SU-DHL-6 (cell line): ENCODE measurements around the gene AFAP1.

ENCODE experiments used
- H2AFZ ChIP-seq: fragments of 200-600 bp; sonication (generic); 2 replicates; pipeline ENCODE4 v1.6.1; 2014; ENCODE audit warnings: low read depth, mild to moderate bottlenecking, moderate library complexity, mixed read lengths, antibody characterized with exemption, low read length; ENCODE audit not compliant: severe bottlenecking
- H3F3A ChIP-seq: fragments of 200-600 bp; shearing (Covaris generic); 2 replicates; pipeline ENCODE4 v1.6.0; 2016; ENCODE audit warnings: antibody characterized with exemption, mild to moderate bottlenecking; ENCODE audit not compliant: insufficient read depth
- H3K27ac ChIP-seq: fragments of 200-600 bp; sonication (generic); 2 replicates; pipeline ENCODE4 v1.5.1; 2016; ENCODE audit warnings: low read depth, mild to moderate bottlenecking, low read length, moderate library complexity, mixed read lengths
- H3K27me3 ChIP-seq: fragments of 200-600 bp; sonication (generic), shearing (Covaris generic); 2 replicates; pipeline ENCODE4 v1.6.0; 2014; ENCODE audit warnings: mild to moderate bottlenecking, low read length
- H3K36me3 ChIP-seq: fragments of 200-600 bp; sonication (generic); 2 replicates; pipeline ENCODE4 v1.6.1; 2014; ENCODE audit warnings: mild to moderate bottlenecking, low read length, mixed read lengths
- H3K4me2 ChIP-seq: fragments of 300-600, 200-600 bp; shearing (Covaris generic), sonication (generic); 2 replicates; pipeline ENCODE4 v1.6.0; 2014; ENCODE audit warnings: low read length, low read depth, mild to moderate bottlenecking; ENCODE audit not compliant: poor library complexity, severe bottlenecking
- H3K4me3 ChIP-seq: fragments of 200-600 bp; sonication (generic); 2 replicates; pipeline ENCODE4 v1.5.1; 2014; ENCODE audit warnings: antibody characterized with exemption, low read length, mild to moderate bottlenecking, mixed read lengths; ENCODE audit not compliant: insufficient read depth, poor library complexity, severe bottlenecking
- H3K79me2 ChIP-seq: fragments of 200-600 bp; sonication (generic); 2 replicates; pipeline ENCODE4 v1.6.1; 2014; ENCODE audit warnings: mild to moderate bottlenecking, low read length, moderate library complexity; ENCODE audit not compliant: insufficient read depth
- H3K9ac ChIP-seq: fragments of 200-600 bp; sonication (generic); 2 replicates; pipeline ENCODE4 v1.7.0; 2014; ENCODE audit warnings: mild to moderate bottlenecking, low read length
- H3K9me2 ChIP-seq: fragments of 200-600 bp; sonication (generic); replicated peaks from 2 replicates; pipeline ENCODE4 v1.6.1; 2014; ENCODE audit warnings: low read length; ENCODE audit not compliant: insufficient read depth
- H3K9me3 ChIP-seq: fragments of 200-600 bp; sonication (generic); 2 replicates; pipeline ENCODE4 v1.6.1; 2014; ENCODE audit warnings: low read length, mixed read lengths; ENCODE audit not compliant: insufficient read depth
- H4K20me1 ChIP-seq: fragments of 200-600 bp; sonication (generic); 2 replicates; pipeline ENCODE4 v1.6.1; 2014; ENCODE audit warnings: low read depth, mild to moderate bottlenecking, antibody characterized with exemption, low read length, moderate library complexity, mixed read lengths
- EZH2phosphoT487 ChIP-seq: fragments of 200-600 bp; sonication (generic), shearing (Covaris generic); conservative IDR thresholded peaks from 2 replicates; pipeline ENCODE4 v1.6.1; 2018; ENCODE audit warnings: mild to moderate bottlenecking, antibody characterized with exemption, low read length, moderate library complexity, mixed read lengths
- TF ChIP-seq, protein P1 (sequence below): fragments of 200-600 bp; sonication (generic); IDR thresholded peaks from one replicate; pipeline ENCODE4 v1.5.1; 2017; ENCODE audit warnings: antibody characterized with exemption, mild to moderate bottlenecking, low read length, moderate library complexity; ENCODE audit not compliant: insufficient read depth, poor library complexity, severe bottlenecking

The AFAP1 gene

DNA sequence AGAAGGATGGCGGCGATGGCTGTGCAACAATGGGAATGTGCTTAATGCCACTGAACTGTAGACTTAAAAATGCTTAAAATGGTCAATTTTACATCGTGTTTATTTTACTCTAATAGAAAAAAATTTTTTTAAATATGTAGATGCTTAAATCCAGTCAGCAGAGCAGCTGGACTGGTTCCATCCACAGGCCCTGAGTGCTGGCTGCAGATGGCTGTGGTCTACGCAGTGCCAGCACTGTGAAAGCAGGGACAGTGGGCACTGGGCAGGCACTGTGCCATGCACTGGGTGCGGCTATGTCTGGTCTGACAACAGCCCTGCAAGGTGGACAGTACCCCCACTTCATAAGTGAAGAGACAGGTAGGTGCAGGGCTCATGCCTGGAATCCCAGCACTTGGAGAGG lies 175.2 kb downstream of the AFAP1 start:
- H2AFZ ChIP-seq: no peak overlapping the region
- no peaks in the 10 kb centered on the region for H3F3A ChIP-seq
- H3K9me2 ChIP-seq: no peaks in the 10 kb centered on the region
- TF ChIP-seq EZH2phosphoT487: no peak
- no peaks in the 10 kb centered on the region for H3K36me3 ChIP-seq
- no peak overlapping the region for H3K4me3 ChIP-seq
- H3K27ac ChIP-seq: no peak overlapping the region
- no peaks in the 10 kb centered on the region for H3K9me3 ChIP-seq
- no peaks in the 10 kb centered on the region for H3K27me3 ChIP-seq
- no peaks in the 10 kb centered on the region for H4K20me1 ChIP-seq
- H3K4me2 ChIP-seq: no peak overlapping the region
- H3K9ac ChIP-seq: no peak overlapping the region
- no peaks in the 10 kb centered on the region for H3K79me2 ChIP-seq

DNA sequence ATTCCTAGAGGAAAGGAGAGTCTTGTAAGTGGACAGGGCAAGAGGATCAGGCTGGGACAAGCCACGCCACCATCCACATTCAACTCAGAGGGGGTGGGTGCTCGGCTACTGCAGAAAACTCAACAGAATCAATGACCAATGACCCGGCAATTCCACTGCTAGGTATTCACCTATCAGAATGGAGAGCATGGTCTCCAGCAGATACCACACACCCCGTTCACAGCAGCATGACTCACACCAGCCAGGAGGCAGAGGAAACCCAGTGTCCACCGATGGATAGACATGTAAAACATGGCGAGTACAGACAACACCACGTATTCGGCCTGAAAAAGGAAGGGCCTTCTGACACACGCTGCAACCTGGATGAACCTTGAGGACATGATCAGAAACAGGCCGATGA lies 175.9 kb downstream of the AFAP1 start:
- H3K27me3 ChIP-seq: no peaks in the 10 kb centered on the region

DNA sequence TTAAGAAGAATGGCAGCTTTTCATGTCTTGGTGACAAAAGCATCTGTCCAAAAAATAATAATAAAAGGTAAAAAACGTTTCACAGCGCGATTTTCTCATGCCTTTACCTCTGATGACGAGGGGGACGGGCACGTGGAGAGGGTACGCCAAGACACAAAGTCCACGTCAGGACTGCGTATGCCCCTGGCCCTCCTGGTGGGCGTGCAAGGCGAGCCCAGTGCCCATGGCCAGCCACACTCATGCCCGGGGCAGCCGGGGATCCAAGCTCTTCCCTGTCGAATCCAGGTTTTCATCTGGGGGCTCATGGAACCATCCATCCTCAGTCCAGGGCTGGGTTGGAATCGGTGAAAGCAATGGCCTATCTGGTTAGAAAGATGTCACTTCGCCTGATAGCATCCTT lies 176.6 kb downstream of the AFAP1 start:
- no peak overlapping the region for H3K27ac ChIP-seq
- TF ChIP-seq EZH2phosphoT487: no peak
- TF ChIP-seq, protein P1, sequence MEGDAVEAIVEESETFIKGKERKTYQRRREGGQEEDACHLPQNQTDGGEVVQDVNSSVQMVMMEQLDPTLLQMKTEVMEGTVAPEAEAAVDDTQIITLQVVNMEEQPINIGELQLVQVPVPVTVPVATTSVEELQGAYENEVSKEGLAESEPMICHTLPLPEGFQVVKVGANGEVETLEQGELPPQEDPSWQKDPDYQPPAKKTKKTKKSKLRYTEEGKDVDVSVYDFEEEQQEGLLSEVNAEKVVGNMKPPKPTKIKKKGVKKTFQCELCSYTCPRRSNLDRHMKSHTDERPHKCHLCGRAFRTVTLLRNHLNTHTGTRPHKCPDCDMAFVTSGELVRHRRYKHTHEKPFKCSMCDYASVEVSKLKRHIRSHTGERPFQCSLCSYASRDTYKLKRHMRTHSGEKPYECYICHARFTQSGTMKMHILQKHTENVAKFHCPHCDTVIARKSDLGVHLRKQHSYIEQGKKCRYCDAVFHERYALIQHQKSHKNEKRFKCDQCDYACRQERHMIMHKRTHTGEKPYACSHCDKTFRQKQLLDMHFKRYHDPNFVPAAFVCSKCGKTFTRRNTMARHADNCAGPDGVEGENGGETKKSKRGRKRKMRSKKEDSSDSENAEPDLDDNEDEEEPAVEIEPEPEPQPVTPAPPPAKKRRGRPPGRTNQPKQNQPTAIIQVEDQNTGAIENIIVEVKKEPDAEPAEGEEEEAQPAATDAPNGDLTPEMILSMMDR: no peak
- no peaks in the 10 kb centered on the region for H4K20me1 ChIP-seq
- H3K4me3 ChIP-seq: no peak overlapping the region
- no peaks in the 10 kb centered on the region for H3K27me3 ChIP-seq
- no peaks in the 10 kb centered on the region for H3K9me2 ChIP-seq
- no peak overlapping the region for H2AFZ ChIP-seq
- H3K36me3 ChIP-seq: no peaks in the 10 kb centered on the region
- H3F3A ChIP-seq: no peaks in the 10 kb centered on the region
- H3K9ac ChIP-seq: no peak overlapping the region
- no peaks in the 10 kb centered on the region for H3K79me2 ChIP-seq
- no peak overlapping the region for H3K4me2 ChIP-seq
- H3K9me3 ChIP-seq: no peaks in the 10 kb centered on the region

More for the DNA sequence above, 175.9 kb downstream of the AFAP1 start:
- no peaks in the 10 kb centered on the region for H3F3A ChIP-seq
- H3K27ac ChIP-seq: no peak overlapping the region
- H3K9me3 ChIP-seq: no peaks in the 10 kb centered on the region
- no peak overlapping the region for H3K4me3 ChIP-seq
- H3K4me2 ChIP-seq: no peak overlapping the region
- no peaks in the 10 kb centered on the region for H3K36me3 ChIP-seq
- H3K9me2 ChIP-seq: no peaks in the 10 kb centered on the region
- TF ChIP-seq, protein P1: no peak
- no peak for TF ChIP-seq EZH2phosphoT487
- H2AFZ ChIP-seq: no peak overlapping the region
- H3K9ac ChIP-seq: no peak overlapping the region
- no peaks in the 10 kb centered on the region for H3K79me2 ChIP-seq
- H4K20me1 ChIP-seq: no peaks in the 10 kb centered on the region

DNA sequence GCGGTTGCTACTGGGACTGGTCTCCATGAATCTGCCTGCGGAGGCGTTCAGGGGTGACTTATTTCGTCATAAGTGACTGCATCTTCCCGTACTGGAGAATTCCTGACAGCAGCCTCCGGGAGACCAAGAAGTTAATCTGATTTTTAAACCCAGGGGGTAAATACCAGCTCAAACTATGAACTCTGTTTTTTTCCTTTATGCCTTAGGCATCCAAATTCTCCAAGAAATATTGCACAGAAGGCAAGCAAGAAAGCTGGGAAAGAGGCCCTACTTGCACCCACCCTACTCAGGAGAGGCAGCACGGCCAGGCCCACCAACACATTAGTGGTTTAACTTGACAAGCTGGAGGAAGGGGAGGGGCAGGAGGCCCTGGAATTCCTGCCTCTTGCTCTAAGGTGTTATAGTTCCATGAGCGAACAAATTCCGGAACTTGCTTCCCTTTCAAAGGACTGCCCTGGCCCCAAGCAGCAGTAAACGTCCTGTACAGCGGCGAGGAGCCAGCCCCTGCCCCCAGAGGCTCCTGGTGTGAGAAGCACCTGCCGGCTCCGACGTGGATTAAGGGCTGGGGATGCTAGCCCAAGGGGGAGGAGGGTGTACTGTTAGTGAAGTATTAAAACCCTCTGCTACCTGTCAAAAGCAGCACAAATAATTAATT lies 177.2 kb downstream of the AFAP1 start:
- no peak for TF ChIP-seq EZH2phosphoT487
- TF ChIP-seq, protein P1: no peak

More for the DNA sequence above, 177.2 kb downstream of the AFAP1 start:
- no peaks in the 10 kb centered on the region for H3K27me3 ChIP-seq
- H3K27ac ChIP-seq: no peak overlapping the region
- no peaks in the 10 kb centered on the region for H3K79me2 ChIP-seq
- no peaks in the 10 kb centered on the region for H3K36me3 ChIP-seq
- H3K9me3 ChIP-seq: no peaks in the 10 kb centered on the region
- no peaks in the 10 kb centered on the region for H3K9me2 ChIP-seq
- H3K4me2 ChIP-seq: no peak overlapping the region
- H3K9ac ChIP-seq: no peak overlapping the region
- H2AFZ ChIP-seq: no peak overlapping the region
- H3K4me3 ChIP-seq: no peak overlapping the region
- H3F3A ChIP-seq: no peaks in the 10 kb centered on the region
- H4K20me1 ChIP-seq: no peaks in the 10 kb centered on the region
